ENCODE results near the gene ZNF692. TPM values are rescaled to one million over a fixed set of nuclear protein-coding genes. Genes with fewer than 3 reads are reported as not detected.
"Not testable (repeated sequence)": the region's sequence is repeated elsewhere in the genome, so short reads cannot be mapped to it uniquely, and the experiment has no call there.

Gene ZNF692
- polyA plus RNA-seq, 1 donor from 2014 or later, result 17.0 TPM

GRCh38 chr1:248831842-248832241 is 27.0 kb downstream of the ZNF692 start:
- Mint-ChIP-seq H3K36me3 (no peaks in the 10 kb centered on the region), H3K4me3 (no peak overlapping the region), H3K27ac (no peak overlapping the region), H3K9me3 (no peaks in the 10 kb centered on the region), H3K4me1 (peaks cover under 1 to 5% (median 2%) of the 10 kb centered on the region in 3 donors), H3K27me3 (no peaks in the 10 kb centered on the region)

GRCh38 chr1:248830718-248831017 is 28.2 kb downstream of the ZNF692 start:
- not testable (repeated sequence) for H3K9me3 Mint-ChIP-seq, H3K27ac Mint-ChIP-seq, H3K36me3 Mint-ChIP-seq, H3K27me3 Mint-ChIP-seq, H3K4me3 Mint-ChIP-seq, H3K4me1 Mint-ChIP-seq

- peak overlapping the region in 1 of 4 donors; percentile 67 for H3K4me3 Mint-ChIP-seq
- H3K27ac Mint-ChIP-seq, result no peak overlapping the region
- no peaks in the 10 kb centered on the region for H3K9me3 Mint-ChIP-seq
- no peaks in the 10 kb centered on the region for H3K27me3 Mint-ChIP-seq
- H3K36me3 Mint-ChIP-seq, result peaks cover 5% of the 10 kb centered on the region
- peaks cover 15 to 19% (median 17%) of the 10 kb centered on the region in 3 donors for H3K4me1 Mint-ChIP-seq
Measured at GRCh38 chr1:248828845-248829244, 30.0 kb downstream of the ZNF692 start.

GRCh38 chr1:248825909-248826760 is 32.8 kb downstream of the ZNF692 start, which contains the start of gene SH3BP5L:
SH3BP5L (minus strand) TSS chr1:248825915; CDS start chr1:248824935, 980 bp downstream.
- peaks cover 25 to 45% (median 42%) of the 10 kb centered on the region in 3 donors for H3K4me1 Mint-ChIP-seq

GRCh38 chr1:248825573-248825908 is 33.3 kb downstream of the ZNF692 start:
- peak overlapping the region; percentile 89 to 99 (median 94) for H3K27ac Mint-ChIP-seq
- no peaks in the 10 kb centered on the region for H3K27me3 Mint-ChIP-seq
- peak overlapping the region; percentile 89 to 99 (median 97) for H3K4me3 Mint-ChIP-seq
- peaks cover 25 to 50% (median 44%) of the 10 kb centered on the region in 3 donors for H3K4me1 Mint-ChIP-seq
- peaks cover 9% of the 10 kb centered on the region for H3K36me3 Mint-ChIP-seq
- H3K9me3 Mint-ChIP-seq, result no peaks in the 10 kb centered on the region

More at GRCh38 chr1:248825909-248826760, 32.8 kb downstream of the ZNF692 start, which contains the start of gene SH3BP5L:
- Mint-ChIP-seq H3K27me3 (no peaks in the 10 kb centered on the region), H3K4me3 (peak within 1 kb of the TSS; percentile 89 to 99 (median 97)), H3K36me3 (peaks cover 9% of the 10 kb centered on the region), H3K9me3 (no peaks in the 10 kb centered on the region), H3K27ac (peak within 1 kb of the TSS; percentile 89 to 99 (median 94))

- peak overlapping the region; percentile 89 to 99 (median 94) for H3K27ac Mint-ChIP-seq
- H3K36me3 Mint-ChIP-seq, result peaks cover 9% of the 10 kb centered on the region
- no peaks in the 10 kb centered on the region for H3K27me3 Mint-ChIP-seq
- no peaks in the 10 kb centered on the region for H3K9me3 Mint-ChIP-seq
- peak overlapping the region; percentile 89 to 99 (median 97) for H3K4me3 Mint-ChIP-seq
- H3K4me1 Mint-ChIP-seq, result peaks cover 26 to 53% (median 44%) of the 10 kb centered on the region in 3 donors
Measured at GRCh38 chr1:248825136-248825535, 33.7 kb downstream of the ZNF692 start.

- peak overlapping the region in 3 of 4 donors; percentile 61 to 99 (median 89) for H3K4me3 Mint-ChIP-seq
- H3K9me3 Mint-ChIP-seq, result no peaks in the 10 kb centered on the region
- peak overlapping the region; percentile 53 to 89 (median 79) for H3K27ac Mint-ChIP-seq
- H3K27me3 Mint-ChIP-seq, result no peaks in the 10 kb centered on the region
- peaks cover 29 to 56% (median 44%) of the 10 kb centered on the region in 3 donors for H3K4me1 Mint-ChIP-seq
- peaks cover 9% of the 10 kb centered on the region for H3K36me3 Mint-ChIP-seq
Measured at GRCh38 chr1:248824701-248825100, 34.2 kb downstream of the ZNF692 start.

GRCh38 chr1:248824301-248824700 is 34.6 kb downstream of the ZNF692 start:
- peaks cover 29 to 56% (median 46%) of the 10 kb centered on the region in 3 donors for H3K4me1 Mint-ChIP-seq
- peaks cover 9% of the 10 kb centered on the region for H3K36me3 Mint-ChIP-seq
- no peaks in the 10 kb centered on the region for H3K9me3 Mint-ChIP-seq
- H3K27ac Mint-ChIP-seq, result peak overlapping the region; percentile 47 to 89 (median 79)
- H3K4me3 Mint-ChIP-seq, result peak overlapping the region; percentile 5 to 89 (median 62)
- H3K27me3 Mint-ChIP-seq, result no peaks in the 10 kb centered on the region

- H3K36me3 Mint-ChIP-seq, result peaks cover 12% of the 10 kb centered on the region
- peak overlapping the region; percentile 38 to 89 (median 54) for H3K4me3 Mint-ChIP-seq
- peak overlapping the region; percentile 63 to 89 (median 79) for H3K27ac Mint-ChIP-seq
- H3K4me1 Mint-ChIP-seq, result peaks cover 36 to 61% (median 52%) of the 10 kb centered on the region in 3 donors
- H3K27me3 Mint-ChIP-seq, result no peaks in the 10 kb centered on the region
- no peaks in the 10 kb centered on the region for H3K9me3 Mint-ChIP-seq
Measured at GRCh38 chr1:248823517-248824001, 35.3 kb downstream of the ZNF692 start.

- H3K27ac Mint-ChIP-seq, result peak overlapping the region; percentile 57 to 92 (median 90)
- no peaks in the 10 kb centered on the region for H3K9me3 Mint-ChIP-seq
- H3K27me3 Mint-ChIP-seq, result no peaks in the 10 kb centered on the region
- H3K4me1 Mint-ChIP-seq, result peaks cover 36 to 65% (median 57%) of the 10 kb centered on the region in 3 donors
- H3K36me3 Mint-ChIP-seq, result peaks cover 12% of the 10 kb centered on the region
- H3K4me3 Mint-ChIP-seq, result peak overlapping the region; percentile 75 to 94 (median 90)
Measured at GRCh38 chr1:248822148-248823032, 36.5 kb downstream of the ZNF692 start.

- Mint-ChIP-seq H3K4me1 (peaks cover 37 to 64% (median 54%) of the 10 kb centered on the region in 3 donors), H3K36me3 (peaks cover 12% of the 10 kb centered on the region), H3K9me3 (no peaks in the 10 kb centered on the region), H3K27me3 (no peaks in the 10 kb centered on the region), H3K27ac (peak overlapping the region in 1 of 3 donors; percentile 90), H3K4me3 (peak overlapping the region in 3 of 4 donors; percentile 70 to 89 (median 75))
Measured at GRCh38 chr1:248821641-248822040, 37.2 kb downstream of the ZNF692 start.

GRCh38 chr1:248821101-248821500 is 37.8 kb downstream of the ZNF692 start:
- H3K36me3 Mint-ChIP-seq, result peaks cover 12% of the 10 kb centered on the region
- H3K27ac Mint-ChIP-seq, result peak overlapping the region in 2 of 3 donors; percentile 51 to 67
- H3K4me3 Mint-ChIP-seq, result peak overlapping the region in 2 of 4 donors; percentile 23 to 70

GRCh38 chr1:248820041-248820585 is 38.8 kb downstream of the ZNF692 start:
- peak overlapping the region in 1 of 4 donors; percentile 53 for H3K4me3 Mint-ChIP-seq

More at GRCh38 chr1:248821101-248821500, 37.8 kb downstream of the ZNF692 start:
- no peaks in the 10 kb centered on the region for H3K27me3 Mint-ChIP-seq
- no peaks in the 10 kb centered on the region for H3K9me3 Mint-ChIP-seq
- H3K4me1 Mint-ChIP-seq, result peaks cover 34 to 64% (median 53%) of the 10 kb centered on the region in 3 donors

More at GRCh38 chr1:248820041-248820585, 38.8 kb downstream of the ZNF692 start:
- peaks cover 11% of the 10 kb centered on the region for H3K36me3 Mint-ChIP-seq
- peaks cover 34 to 64% (median 53%) of the 10 kb centered on the region in 3 donors for H3K4me1 Mint-ChIP-seq
- peak overlapping the region; percentile 47 to 59 (median 51) for H3K27ac Mint-ChIP-seq
- no peaks in the 10 kb centered on the region for H3K9me3 Mint-ChIP-seq
- no peaks in the 10 kb centered on the region for H3K27me3 Mint-ChIP-seq

Data from IgD-negative memory B cell (primary cell).